Peyer's patch (tissue), 4 donors: Measurements from ENCODE around the gene CYB5R3.

ENCODE experiments used
- POLR2A ChIP-seq, 2 donors: fragments of 450-650 bp; IDR thresholded peaks; one replicate each; pipeline ENCODE4 v1.5.1; 2017; ENCODE audit warnings: antibody characterized with exemption in 2 of 2, mild to moderate bottlenecking in 2 of 2, moderate library complexity in 2 of 2
- TF ChIP-seq, protein P1 (sequence below), 6 experiments: fragments of 450-650 bp in 4 of 6; fragments of 200-600 bp in 2 of 6; sonication (generic) in 1 of 6; IDR thresholded peaks; one replicate each; pipeline ENCODE4 v1.5.1; 2017 to 2019; ENCODE audit warnings: antibody characterized with exemption in 6 of 6, mild to moderate bottlenecking in 3 of 6, moderate library complexity in 1 of 6

DNA sequence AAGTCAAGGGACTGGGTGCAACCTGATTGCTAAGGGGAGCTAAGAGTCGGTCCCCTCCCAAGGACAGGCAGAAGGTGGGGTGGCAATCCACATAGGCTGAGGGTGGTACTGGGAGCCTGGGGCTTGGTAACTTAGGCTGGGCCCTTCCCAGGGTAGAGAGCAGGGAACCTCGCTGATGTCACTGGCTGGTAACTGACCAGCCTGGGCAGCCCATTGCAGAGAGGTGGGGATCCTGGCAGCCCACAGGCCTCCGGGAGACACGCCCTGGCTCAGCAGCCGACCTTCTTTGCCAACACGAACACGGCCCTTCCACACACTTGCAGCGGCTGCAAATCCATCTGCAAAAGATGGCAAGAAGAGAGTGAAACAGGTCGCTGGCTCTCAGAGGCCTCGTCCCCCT is 46.1 kb upstream of the CYB5R3 start:
- TF ChIP-seq, protein P1, sequence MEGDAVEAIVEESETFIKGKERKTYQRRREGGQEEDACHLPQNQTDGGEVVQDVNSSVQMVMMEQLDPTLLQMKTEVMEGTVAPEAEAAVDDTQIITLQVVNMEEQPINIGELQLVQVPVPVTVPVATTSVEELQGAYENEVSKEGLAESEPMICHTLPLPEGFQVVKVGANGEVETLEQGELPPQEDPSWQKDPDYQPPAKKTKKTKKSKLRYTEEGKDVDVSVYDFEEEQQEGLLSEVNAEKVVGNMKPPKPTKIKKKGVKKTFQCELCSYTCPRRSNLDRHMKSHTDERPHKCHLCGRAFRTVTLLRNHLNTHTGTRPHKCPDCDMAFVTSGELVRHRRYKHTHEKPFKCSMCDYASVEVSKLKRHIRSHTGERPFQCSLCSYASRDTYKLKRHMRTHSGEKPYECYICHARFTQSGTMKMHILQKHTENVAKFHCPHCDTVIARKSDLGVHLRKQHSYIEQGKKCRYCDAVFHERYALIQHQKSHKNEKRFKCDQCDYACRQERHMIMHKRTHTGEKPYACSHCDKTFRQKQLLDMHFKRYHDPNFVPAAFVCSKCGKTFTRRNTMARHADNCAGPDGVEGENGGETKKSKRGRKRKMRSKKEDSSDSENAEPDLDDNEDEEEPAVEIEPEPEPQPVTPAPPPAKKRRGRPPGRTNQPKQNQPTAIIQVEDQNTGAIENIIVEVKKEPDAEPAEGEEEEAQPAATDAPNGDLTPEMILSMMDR (IDR thresholded peaks at IDR 0.05): no peak
- TF ChIP-seq POLR2A (IDR thresholded peaks at IDR 0.05): no peak
